Occipital lobe (tissue), 2 donors: Measurements from ENCODE around the gene REG3A. TPM values are rescaled to one million over a fixed set of nuclear protein-coding genes. Genes with fewer than 3 reads are reported as not detected.

Source experiments
- DNase-seq: peaks from one replicate; lab custom pipeline; 2025; lab: John Stamatoyannopoulos, UW
- total RNA-seq: library from RNA; depleted of rRNA; stranded (reverse); fragments of >200 nt; gene quantifications from one replicate; pipeline ENCODE4 v1.2.3, GENCODE V29; 2014

REG3A gene
- total RNA-seq, 1 donor from 2014 or later: not detected

GRCh38 chr2:79120194-79120713 lies 39.3 kb downstream of the REG3A start, which contains the start of gene REG1A:
REG1A (plus strand) TSS chr2:79120488; CDS start chr2:79120862, 374 bp downstream.
- DNase-seq: no peak

- DNase-seq: no peak
These were observed 42.3 kb downstream of the REG3A start for GRCh38 chr2:79116997-79117928.

GRCh38 chr2:79114797-79115494 lies 44.6 kb downstream of the REG3A start:
- DNase-seq: no peak

GRCh38 chr2:79112269-79112668 lies 47.3 kb downstream of the REG3A start:
- no peak for DNase-seq

Other genes starting within 250 kb of the REG3A start
- gene REG3G, start 134.1 kb downstream of the REG3A start, total RNA-seq: not detected
- not detected for gene REG1B, start 71.8 kb downstream of the REG3A start, total RNA-seq
- gene REG1A, start 39.3 kb downstream of the REG3A start, total RNA-seq: not detected